Activated CD4-positive, alpha-beta T cell treated with anti-CD3 and anti-CD28 coated beads for 36 hours (primary cell): ENCODE results near the gene DLGAP1. TPM values are rescaled to one million over a fixed set of nuclear protein-coding genes. Genes with fewer than 3 reads are reported as not detected.

Experiments
- ATAC-seq: fragments of 200-7000 bp; cut with Tn5 transposase; one replicate; pipeline ENCODE4 v1.10.0; 2021; ENCODE audit warnings: mild to moderate bottlenecking, moderate library complexity
- CTCF ChIA-PET: fragments of 350-600 bp; sonication (Branson Sonifier 250); formaldehyde crosslinking; loops from one replicate; lab custom pipeline; 2021; ENCODE audit warnings: antibody characterized with exemption; lab: Charles Lee
- POLR2A ChIA-PET: fragments of 350-600 bp; sonication (Branson Sonifier 250); formaldehyde crosslinking; loops from one replicate; lab custom pipeline; 2021; ENCODE audit warnings: antibody characterized with exemption, inconsistent platforms; lab: Charles Lee
- DNase-seq: peaks from one replicate; pipeline ENCODE4 v3.0.0-alpha.2; 2020
- H3K27ac Mint-ChIP-seq: one replicate; pipeline ENCODE4 v1.8.0; 2021; ENCODE audit warnings: mixed read lengths
- H3K27me3 Mint-ChIP-seq: one replicate; pipeline ENCODE4 v1.8.0; 2021; ENCODE audit warnings: mixed read lengths
- H3K36me3 Mint-ChIP-seq: one replicate; pipeline ENCODE4 v1.8.0; 2021; ENCODE audit warnings: low read depth, mixed read lengths
- H3K4me1 Mint-ChIP-seq: one replicate; pipeline ENCODE4 v1.8.0; 2021; ENCODE audit warnings: mixed read lengths
- H3K4me3 Mint-ChIP-seq: one replicate; pipeline ENCODE4 v1.8.0; 2021; ENCODE audit warnings: mild to moderate bottlenecking, moderate library complexity, mixed read lengths
- H3K9me3 Mint-ChIP-seq: one replicate; pipeline ENCODE4 v1.8.0; 2021; ENCODE audit warnings: low read depth, mixed read lengths
- intact Hi-C, 2 experiments: fragments of 100-400 bp; cut with DNase I in 1 of 2; cut with micrococcal nuclease in 1 of 2; formaldehyde crosslinking; loops; one replicate each; pipeline versions ENCODE4 v1.14.2 to v1.15.1; 2022 to 2024; cut with DNase I, micrococcal nuclease
- total RNA-seq, 2 experiments: library from RNA; stranded (reverse); gene quantifications; one replicate each; pipeline ENCODE4 v1.2.3, GENCODE V29; 2021

Gene DLGAP1
- total RNA-seq, 2 experiments from 2014 or later = 0.14 TPM; not detected in 1

DNA sequence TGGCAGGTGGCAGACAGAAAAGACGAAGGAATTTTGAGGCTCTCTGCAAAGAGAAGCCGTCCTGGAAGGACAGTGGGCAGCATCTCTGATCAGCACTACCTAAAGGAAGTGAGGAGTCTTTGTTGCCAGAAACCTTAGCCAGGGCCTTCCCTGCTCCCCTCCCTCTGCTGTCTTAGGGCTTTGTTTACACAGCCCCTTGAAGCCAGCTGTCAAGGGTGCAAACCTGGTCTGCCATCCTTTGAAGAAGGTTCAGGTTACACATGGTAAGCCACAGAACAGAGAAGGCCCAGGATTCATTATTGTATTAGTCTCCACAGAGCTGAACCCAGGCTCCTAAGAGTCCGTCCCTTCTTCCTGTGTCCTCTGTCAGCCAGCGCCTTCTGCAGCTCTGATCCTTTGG lies 648.5 kb downstream of the DLGAP1 start:
- H3K9me3 Mint-ChIP-seq = no peaks in the 10 kb centered on the region
- no peak overlapping the region for H3K27ac Mint-ChIP-seq
- H3K4me3 Mint-ChIP-seq = no peak overlapping the region
- ChIA-PET CTCF (interaction anchor here (0.7 to 1.8 kb wide), 3 partner anchors 19 to 231 kb away, joined by 3 to 6 read pairs (median 3); no protein-coding TSS in a partner anchor), POLR2A (no interaction called here)
- H3K27me3 Mint-ChIP-seq = peaks cover 3% of the 10 kb centered on the region
- H3K36me3 Mint-ChIP-seq = no peaks in the 10 kb centered on the region
- intact Hi-C loops = no loop called here
- ATAC-seq = no peak
- H3K4me1 Mint-ChIP-seq = no peaks in the 10 kb centered on the region
- no peak for DNase-seq

- Mint-ChIP-seq H3K27me3 (peaks cover 3% of the 10 kb centered on the region), H3K36me3 (no peaks in the 10 kb centered on the region), H3K9me3 (no peaks in the 10 kb centered on the region), H3K4me3 (no peak overlapping the region), H3K27ac (no peak overlapping the region), H3K4me1 (no peaks in the 10 kb centered on the region)
- POLR2A ChIA-PET = interaction anchor here (0.7 kb wide), 1 partner anchor 141 kb away, joined by 3 read pairs; no protein-coding TSS in a partner anchor
- no peak for ATAC-seq
- no peak for DNase-seq
- CTCF ChIA-PET = interaction anchor here (1.0 to 3.0 kb wide), 2 partner anchors 12 to 32 kb away, joined by 3 to 12 read pairs; no protein-coding TSS in a partner anchor
- intact Hi-C loops = no loop called here
Measured at GRCh38 chr18:3804336-3804735, 650.8 kb downstream of the DLGAP1 start.

- H3K4me3 Mint-ChIP-seq = no peak overlapping the region
Measured at GRCh38 chr18:3803350-3803749, 651.8 kb downstream of the DLGAP1 start.

GRCh38 chr18:3799515-3799914 lies 655.6 kb downstream of the DLGAP1 start:
- no peak overlapping the region for H3K27ac Mint-ChIP-seq
- intact Hi-C loops = no loop called here
- H3K9me3 Mint-ChIP-seq = no peaks in the 10 kb centered on the region
- peaks cover 8% of the 10 kb centered on the region for H3K27me3 Mint-ChIP-seq
- ATAC-seq = no peak
- POLR2A ChIA-PET = no interaction called here
- no peak for DNase-seq
- CTCF ChIA-PET = interaction anchor here (1.1 kb wide), 1 partner anchor 26 kb away, joined by 3 read pairs; no protein-coding TSS in a partner anchor
- no peaks in the 10 kb centered on the region for H3K4me1 Mint-ChIP-seq
- H3K36me3 Mint-ChIP-seq = no peaks in the 10 kb centered on the region
- H3K4me3 Mint-ChIP-seq = no peak overlapping the region

More at GRCh38 chr18:3803350-3803749, 651.8 kb downstream of the DLGAP1 start:
- Mint-ChIP-seq H3K36me3 (no peaks in the 10 kb centered on the region), H3K27me3 (no peaks in the 10 kb centered on the region), H3K9me3 (no peaks in the 10 kb centered on the region), H3K4me1 (no peaks in the 10 kb centered on the region), H3K27ac (no peak overlapping the region)
- DNase-seq (no peak), ATAC-seq (no peak)
- ChIA-PET POLR2A (no interaction called here), CTCF (interaction anchor here (1.1 to 3.0 kb wide), 2 partner anchors 31 to 224 kb away, joined by 3 to 12 read pairs; no protein-coding TSS in a partner anchor)
- intact Hi-C loops = no loop called here

GRCh38 chr18:3798032-3798431 lies 657.1 kb downstream of the DLGAP1 start:
- peaks cover 8% of the 10 kb centered on the region for H3K27me3 Mint-ChIP-seq
- intact Hi-C loops = no loop called here
- no peaks in the 10 kb centered on the region for H3K36me3 Mint-ChIP-seq
- H3K27ac Mint-ChIP-seq = no peak overlapping the region
- CTCF ChIA-PET = interaction anchor here (1.4 kb wide), 1 partner anchor 132 kb away, joined by 3 read pairs; no protein-coding TSS in a partner anchor
- H3K9me3 Mint-ChIP-seq = no peaks in the 10 kb centered on the region
- no peak overlapping the region for H3K4me3 Mint-ChIP-seq
- POLR2A ChIA-PET = no interaction called here
- ATAC-seq = no peak
- no peaks in the 10 kb centered on the region for H3K4me1 Mint-ChIP-seq
- DNase-seq = no peak

GRCh38 chr18:3796434-3796833 lies 658.7 kb downstream of the DLGAP1 start:
- intact Hi-C loops = no loop called here
- ChIA-PET CTCF (interaction anchor here (1.2 kb wide), 1 partner anchor 25 kb away, joined by 3 read pairs; no protein-coding TSS in a partner anchor), POLR2A (no interaction called here)
- Mint-ChIP-seq H3K27me3 (peaks cover 8% of the 10 kb centered on the region), H3K9me3 (no peaks in the 10 kb centered on the region), H3K27ac (no peak overlapping the region), H3K4me1 (no peaks in the 10 kb centered on the region), H3K36me3 (no peaks in the 10 kb centered on the region), H3K4me3 (no peak overlapping the region)
- DNase-seq = no peak
- no peak for ATAC-seq

GRCh38 chr18:3794537-3795348 lies 660.4 kb downstream of the DLGAP1 start:
- Mint-ChIP-seq H3K36me3 (no peaks in the 10 kb centered on the region), H3K27ac (no peak overlapping the region), H3K9me3 (no peaks in the 10 kb centered on the region), H3K27me3 (peaks cover 8% of the 10 kb centered on the region), H3K4me1 (no peaks in the 10 kb centered on the region), H3K4me3 (no peak overlapping the region)
- ATAC-seq (no peak), DNase-seq (peak; percentile 8)
- intact Hi-C loops = no loop called here
- ChIA-PET POLR2A (no interaction called here), CTCF (interaction anchor here (1.1 to 1.3 kb wide), 2 partner anchors 24 to 75 kb away, joined by 4 to 5 read pairs; no protein-coding TSS in a partner anchor)

DNA sequence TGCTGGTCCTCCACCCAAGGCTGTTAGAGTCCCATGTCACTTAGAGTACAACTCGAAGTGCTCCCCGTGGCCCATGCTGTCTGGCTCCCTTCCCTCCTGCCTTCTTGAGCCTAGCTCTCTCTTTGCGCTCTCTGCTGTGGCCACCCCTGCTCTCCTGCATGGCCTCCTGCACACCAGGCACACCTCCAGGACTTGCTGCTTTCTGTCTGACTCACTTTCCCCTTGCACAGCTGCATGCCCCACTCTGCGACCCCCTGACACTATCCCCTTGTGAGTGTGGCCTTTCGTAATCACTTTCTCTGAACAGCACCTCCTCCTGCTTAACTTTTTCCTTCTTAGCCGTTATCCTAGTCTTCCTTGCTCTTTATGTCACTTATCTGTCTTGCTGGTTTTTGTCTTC lies 661.6 kb downstream of the DLGAP1 start:
- Mint-ChIP-seq H3K9me3 (no peaks in the 10 kb centered on the region), H3K4me3 (no peak overlapping the region), H3K27ac (no peak overlapping the region), H3K27me3 (peaks cover 11% of the 10 kb centered on the region), H3K36me3 (no peaks in the 10 kb centered on the region), H3K4me1 (no peaks in the 10 kb centered on the region)
- ATAC-seq (no peak), DNase-seq (no peak)
- intact Hi-C loops = no loop called here
- ChIA-PET POLR2A (no interaction called here), CTCF (interaction anchor here (1.3 kb wide), 1 partner anchor 23 kb away, joined by 5 read pairs; no protein-coding TSS in a partner anchor)

GRCh38 chr18:3793111-3793510 lies 662.0 kb downstream of the DLGAP1 start:
- ChIA-PET POLR2A (no interaction called here), CTCF (no interaction called here)
- peaks cover 9% of the 10 kb centered on the region for H3K27me3 Mint-ChIP-seq
- H3K36me3 Mint-ChIP-seq = no peaks in the 10 kb centered on the region
- H3K4me3 Mint-ChIP-seq = no peak overlapping the region
- ATAC-seq (no peak), DNase-seq (no peak)
- H3K4me1 Mint-ChIP-seq = no peaks in the 10 kb centered on the region
- intact Hi-C loops = no loop called here
- H3K9me3 Mint-ChIP-seq = no peaks in the 10 kb centered on the region
- no peak overlapping the region for H3K27ac Mint-ChIP-seq

DNA sequence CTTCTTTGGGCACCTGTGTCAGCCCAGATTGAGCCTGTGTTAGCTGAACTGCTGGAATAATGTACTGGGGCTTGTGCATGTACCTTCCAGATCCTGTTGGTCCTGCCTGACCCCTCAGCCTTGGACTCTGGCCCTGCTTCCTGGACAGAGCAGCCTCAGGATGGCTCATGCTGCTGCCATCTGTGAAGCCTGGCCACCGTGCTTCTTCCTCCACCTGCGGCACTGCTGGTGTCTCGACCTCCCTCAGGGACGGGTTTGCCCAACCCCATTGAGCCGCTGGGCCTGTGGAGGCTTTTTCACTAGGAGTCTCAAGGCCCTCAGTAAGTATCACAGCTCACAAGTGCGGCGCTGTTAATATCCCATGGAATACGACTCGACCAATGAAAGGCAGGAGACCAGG lies 662.4 kb downstream of the DLGAP1 start:
- Mint-ChIP-seq H3K27ac (no peak overlapping the region), H3K27me3 (peaks cover 8% of the 10 kb centered on the region), H3K4me1 (no peaks in the 10 kb centered on the region), H3K36me3 (no peaks in the 10 kb centered on the region), H3K4me3 (no peak overlapping the region), H3K9me3 (no peaks in the 10 kb centered on the region)
- no peak for ATAC-seq
- ChIA-PET POLR2A (no interaction called here), CTCF (no interaction called here)
- intact Hi-C loops = no loop called here
- DNase-seq = no peak

- H3K27ac Mint-ChIP-seq = no peak overlapping the region
- H3K9me3 Mint-ChIP-seq = no peaks in the 10 kb centered on the region
- H3K4me1 Mint-ChIP-seq = no peaks in the 10 kb centered on the region
- no peaks in the 10 kb centered on the region for H3K36me3 Mint-ChIP-seq
- ChIA-PET POLR2A (no interaction called here), CTCF (no interaction called here)
- no peak for ATAC-seq
- H3K4me3 Mint-ChIP-seq = no peak overlapping the region
- peaks cover 8% of the 10 kb centered on the region for H3K27me3 Mint-ChIP-seq
- no peak for DNase-seq
- intact Hi-C loops = no loop called here
Measured at GRCh38 chr18:3791238-3791637, 663.9 kb downstream of the DLGAP1 start.

DNA sequence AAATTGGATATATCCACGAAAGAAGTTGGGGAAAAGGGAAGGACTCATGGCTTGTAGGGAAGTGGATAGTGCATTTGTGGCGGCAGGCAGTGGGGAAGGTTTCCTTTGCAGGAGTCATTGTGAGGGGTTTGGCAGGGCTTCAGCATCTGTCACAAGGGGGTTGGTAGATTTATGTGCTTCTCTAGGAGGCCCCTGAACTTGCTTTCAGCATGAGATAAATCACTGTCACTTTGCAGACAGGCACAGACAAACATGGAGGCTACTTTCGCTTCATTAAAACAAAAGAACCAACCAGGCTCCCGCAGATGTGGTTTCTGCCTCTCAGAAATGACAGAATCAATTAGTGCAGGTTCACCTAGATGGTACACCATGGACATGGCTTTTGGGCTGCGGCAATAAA lies 664.4 kb downstream of the DLGAP1 start:
- Mint-ChIP-seq H3K27me3 (peaks cover 5% of the 10 kb centered on the region), H3K4me1 (no peaks in the 10 kb centered on the region), H3K36me3 (no peaks in the 10 kb centered on the region), H3K9me3 (no peaks in the 10 kb centered on the region), H3K4me3 (no peak overlapping the region), H3K27ac (no peak overlapping the region)
- DNase-seq (no peak), ATAC-seq (no peak)
- ChIA-PET CTCF (interaction anchor here (3.1 kb wide), 1 partner anchor 19 kb away, joined by 19 read pairs; no protein-coding TSS in a partner anchor), POLR2A (no interaction called here)
- intact Hi-C loops = no loop called here
